Measurements from ENCODE around the gene SLC24A5. TPM values are rescaled to one million over a fixed set of nuclear protein-coding genes. Genes with fewer than 3 reads are reported as not detected.

The SLC24A5 gene
- total and polyA plus RNA-seq, 8 donors = 0.19 TPM; not detected in 7

GRCh38 chr15:48096813-48097212, 24.0 kb upstream of the SLC24A5 start:
- ATAC-seq (no peak), FAIRE-seq (no peak), DNase-seq (no peak)
- WGBS, 2 donors = 61 to 85% methylated on average over 2 of the region's 2 CpGs
- Histone ChIP-seq H3K27me3 (peaks cover 0 to 4% (median 0%) of the 10 kb centered on the region in 4 donors), H3K27ac (no peak overlapping the region), H3K36me3 (no peaks in the 10 kb centered on the region), H3K4me1 (no peaks in the 10 kb centered on the region), H3K9me3 (no peaks in the 10 kb centered on the region), H3K4me3 (no peak overlapping the region)
- no peak for TF ChIP-seq CTCF (IDR thresholded peaks at IDR 0.05)
- intact Hi-C loops (cut with DNase I) = no loop called here

GRCh38 chr15:48097264-48097663, 23.5 kb upstream of the SLC24A5 start:
- no peak for DNase-seq
- Histone ChIP-seq H3K4me3 (no peak overlapping the region), H3K36me3 (no peaks in the 10 kb centered on the region), H3K27me3 (peaks cover 0 to 4% (median 0%) of the 10 kb centered on the region in 4 donors), H3K27ac (no peak overlapping the region), H3K9me3 (no peaks in the 10 kb centered on the region), H3K4me1 (no peaks in the 10 kb centered on the region)
- ATAC-seq = no peak
- intact Hi-C loops (cut with DNase I) = no loop called here
- WGBS, 2 donors = 55 to 62% methylated on average over 2 of the region's 2 CpGs
- no peak for TF ChIP-seq CTCF (IDR thresholded peaks at IDR 0.05)
- FAIRE-seq = no peak

GRCh38 chr15:48101376-48101961, 19.3 kb upstream of the SLC24A5 start:
- no peaks in the 10 kb centered on the region for H3K4me1 ChIP-seq
- no peaks in the 10 kb centered on the region for H3K9me3 ChIP-seq
- intact Hi-C loops (cut with DNase I) = no loop called here
- FAIRE-seq = no peak
- no peaks in the 10 kb centered on the region for H3K27me3 ChIP-seq
- no peaks in the 10 kb centered on the region for H3K36me3 ChIP-seq
- no peak overlapping the region for H3K27ac ChIP-seq
- ATAC-seq = no peak
- TF ChIP-seq CTCF (IDR thresholded peaks at IDR 0.05) = no peak
- WGBS, 2 donors = 39 to 41% methylated on average over 6 of the region's 6 CpGs
- no peak for DNase-seq
- H3K4me3 ChIP-seq = no peak overlapping the region

GRCh38 chr15:48102167-48102566, 18.6 kb upstream of the SLC24A5 start:
- no peak for TF ChIP-seq CTCF (IDR thresholded peaks at IDR 0.05)
- no peak for FAIRE-seq
- Histone ChIP-seq H3K4me3 (no peak overlapping the region), H3K9me3 (no peaks in the 10 kb centered on the region), H3K4me1 (no peaks in the 10 kb centered on the region), H3K36me3 (no peaks in the 10 kb centered on the region), H3K27me3 (no peaks in the 10 kb centered on the region), H3K27ac (no peak overlapping the region)
- 66 to 78% methylated on average over 6 of the region's 6 CpGs for WGBS, 2 donors
- intact Hi-C loops (cut with DNase I) = no loop called here
- no peak for DNase-seq
- no peak for ATAC-seq

- DNase-seq (no peak), ATAC-seq (no peak), FAIRE-seq (no peak)
- Histone ChIP-seq H3K4me1 (no peaks in the 10 kb centered on the region), H3K27ac (no peak overlapping the region), H3K36me3 (no peaks in the 10 kb centered on the region), H3K27me3 (no peaks in the 10 kb centered on the region), H3K9me3 (no peaks in the 10 kb centered on the region), H3K4me3 (no peak overlapping the region)
- no peak for TF ChIP-seq CTCF (IDR thresholded peaks at IDR 0.05)
- intact Hi-C loops (cut with DNase I) = no loop called here
- WGBS, 2 donors = 69 to 77% methylated on average over 5 of the region's 5 CpGs
These were observed 17.1 kb upstream of the SLC24A5 start for GRCh38 chr15:48103647-48104046.

All from pancreas (tissue), 10 donors.